CD4-positive, alpha-beta T cell treated with Interleukin-4 for 4 hours (primary cell): Measurements from ENCODE around the gene C1orf56.

ENCODE experiments used
- DNase-seq: peaks from one replicate; pipeline ENCODE4 v3.0.0-alpha.2; 2020

C1orf56 gene

GRCh38 chr1:151047591-151047924, at the start of gene C1orf56:
C1orf56 (plus strand) TSS chr1:151047751; CDS start chr1:151047848, 97 bp downstream.
- peak; percentile 58 for DNase-seq

- DNase-seq, result no peak
Measured at GRCh38 chr1:150997949-150998348, 49.6 kb upstream of the C1orf56 start.

GRCh38 chr1:150999051-150999674, 48.4 kb upstream of the C1orf56 start:
- DNase-seq, result no peak

GRCh38 chr1:150999926-151000325, 47.6 kb upstream of the C1orf56 start:
- no peak for DNase-seq

- DNase-seq, result no peak
Measured at GRCh38 chr1:151000408-151000807, 47.1 kb upstream of the C1orf56 start.

GRCh38 chr1:151001602-151002001, 45.9 kb upstream of the C1orf56 start:
- no peak for DNase-seq

- DNase-seq, result no peak
Measured at GRCh38 chr1:151002051-151002450, 45.5 kb upstream of the C1orf56 start.

- no peak for DNase-seq
Measured at GRCh38 chr1:151002611-151003010, 44.9 kb upstream of the C1orf56 start.

- DNase-seq, result peak; percentile 29
Measured at GRCh38 chr1:151003180-151003579, 44.4 kb upstream of the C1orf56 start.

- no peak for DNase-seq
Measured at GRCh38 chr1:151005729-151006319, 41.7 kb upstream of the C1orf56 start.

GRCh38 chr1:151006327-151007052, 41.1 kb upstream of the C1orf56 start, which contains the start of gene MINDY1:
MINDY1 (minus strand) TSS chr1:151006902; CDS start chr1:151002617, 4,285 bp downstream.
- DNase-seq, result peak; percentile 36

GRCh38 chr1:151007853-151008243, 39.7 kb upstream of the C1orf56 start:
- no peak for DNase-seq

- peak; percentile 99 for DNase-seq
Measured at GRCh38 chr1:151008244-151009205, 39.0 kb upstream of the C1orf56 start, which contains the start of gene PRUNE1. PRUNE1 (plus strand) TSS chr1:151008449; CDS start chr1:151008633, 184 bp downstream.

- DNase-seq, result no peak
Measured at GRCh38 chr1:151009206-151009587, 38.4 kb upstream of the C1orf56 start.

GRCh38 chr1:151009674-151010345, 37.7 kb upstream of the C1orf56 start:
- DNase-seq, result no peak

- DNase-seq, result no peak
Measured at GRCh38 chr1:151010346-151010726, 37.2 kb upstream of the C1orf56 start.

GRCh38 chr1:151011154-151011850, 36.2 kb upstream of the C1orf56 start:
- no peak for DNase-seq

GRCh38 chr1:151012684-151013471, 34.7 kb upstream of the C1orf56 start:
- DNase-seq, result no peak

- DNase-seq, result no peak
Measured at GRCh38 chr1:151013518-151013917, 34.0 kb upstream of the C1orf56 start.

- peak; percentile 86 for DNase-seq
Measured at GRCh38 chr1:151024540-151025146, 22.9 kb upstream of the C1orf56 start.
